Measurements from ENCODE around the gene CCDC88A. TPM values are rescaled to one million over a fixed set of nuclear protein-coding genes. Genes with fewer than 3 reads are reported as not detected.

CCDC88A gene
- total RNA-seq, 1 donor from 2014 or later, result 66.7 TPM

- Histone ChIP-seq H2AFZ (ENCODE audit: low read depth, low read length) (no peak overlapping the region), H3K9ac (ENCODE audit: low read length) (no peak overlapping the region), H3K27me3 (ENCODE audit: insufficient read depth, low read length) (no peaks in the 10 kb centered on the region), H3K36me3 (ENCODE audit: insufficient read depth, low read length) (no peaks in the 10 kb centered on the region), H3K4me1 (ENCODE audit: insufficient read depth, low read length) (no peaks in the 10 kb centered on the region), H3K4me2 (ENCODE audit: low read length) (no peak overlapping the region), H4K20me1 (ENCODE audit: insufficient read depth, low read length) (no peaks in the 10 kb centered on the region), H3K4me3 (ENCODE audit: insufficient read depth, low read depth, low read length) (no peak overlapping the region), H3K27ac (ENCODE audit: low read depth, low read length) (no peak overlapping the region), H3K9me3 (ENCODE audit: insufficient read depth, low read depth, low read length) (no peaks in the 10 kb centered on the region), H3K79me2 (ENCODE audit: insufficient read depth, low read length) (no peaks in the 10 kb centered on the region)
- no peak for FAIRE-seq
- Mint-ChIP-seq H3K4me1 (ENCODE audit: low read depth, unreplicated experiment) (no peaks in the 10 kb centered on the region), H3K9me3 (ENCODE audit: unreplicated experiment) (no peaks in the 10 kb centered on the region), H3K27me3 (ENCODE audit: low read depth, unreplicated experiment) (no peaks in the 10 kb centered on the region), H3K4me3 (ENCODE audit: unreplicated experiment) (no peak overlapping the region), H3K36me3 (ENCODE audit: low read depth, unreplicated experiment) (no peaks in the 10 kb centered on the region), H3K27ac (ENCODE audit: unreplicated experiment) (no peak overlapping the region)
- TF ChIP-seq, protein P1, sequence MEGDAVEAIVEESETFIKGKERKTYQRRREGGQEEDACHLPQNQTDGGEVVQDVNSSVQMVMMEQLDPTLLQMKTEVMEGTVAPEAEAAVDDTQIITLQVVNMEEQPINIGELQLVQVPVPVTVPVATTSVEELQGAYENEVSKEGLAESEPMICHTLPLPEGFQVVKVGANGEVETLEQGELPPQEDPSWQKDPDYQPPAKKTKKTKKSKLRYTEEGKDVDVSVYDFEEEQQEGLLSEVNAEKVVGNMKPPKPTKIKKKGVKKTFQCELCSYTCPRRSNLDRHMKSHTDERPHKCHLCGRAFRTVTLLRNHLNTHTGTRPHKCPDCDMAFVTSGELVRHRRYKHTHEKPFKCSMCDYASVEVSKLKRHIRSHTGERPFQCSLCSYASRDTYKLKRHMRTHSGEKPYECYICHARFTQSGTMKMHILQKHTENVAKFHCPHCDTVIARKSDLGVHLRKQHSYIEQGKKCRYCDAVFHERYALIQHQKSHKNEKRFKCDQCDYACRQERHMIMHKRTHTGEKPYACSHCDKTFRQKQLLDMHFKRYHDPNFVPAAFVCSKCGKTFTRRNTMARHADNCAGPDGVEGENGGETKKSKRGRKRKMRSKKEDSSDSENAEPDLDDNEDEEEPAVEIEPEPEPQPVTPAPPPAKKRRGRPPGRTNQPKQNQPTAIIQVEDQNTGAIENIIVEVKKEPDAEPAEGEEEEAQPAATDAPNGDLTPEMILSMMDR (IDR thresholded peaks at IDR 0.05; ENCODE audit: insufficient read depth, low read depth, low read length), result no peak
- no peak for TF ChIP-seq EZH2 (IDR thresholded peaks at IDR 0.05; ENCODE audit: insufficient read depth, low read length)
- DNase-seq (ENCODE audit: low read depth), result no peak
These were observed 18.9 kb upstream of the CCDC88A start for GRCh38 chr2:55438391-55439100.

- H3K4me1 ChIP-seq (ENCODE audit: insufficient read depth, low read length), result no peaks in the 10 kb centered on the region
- Mint-ChIP-seq H3K36me3 (ENCODE audit: low read depth, unreplicated experiment) (no peaks in the 10 kb centered on the region), H3K4me1 (ENCODE audit: low read depth, unreplicated experiment) (no peaks in the 10 kb centered on the region), H3K27ac (ENCODE audit: unreplicated experiment) (no peak overlapping the region), H3K27me3 (ENCODE audit: low read depth, unreplicated experiment) (no peaks in the 10 kb centered on the region), H3K4me3 (ENCODE audit: unreplicated experiment) (no peak overlapping the region), H3K9me3 (ENCODE audit: unreplicated experiment) (no peaks in the 10 kb centered on the region)
- H3K4me3 ChIP-seq (ENCODE audit: insufficient read depth, low read depth, low read length), result no peak overlapping the region
- FAIRE-seq (no peak), DNase-seq (ENCODE audit: low read depth) (no peak)
- H3K9me3 ChIP-seq (ENCODE audit: insufficient read depth, low read depth, low read length), result no peaks in the 10 kb centered on the region
- no peaks in the 10 kb centered on the region for H3K27me3 ChIP-seq (ENCODE audit: insufficient read depth, low read length)
- no peak overlapping the region for H3K27ac ChIP-seq (ENCODE audit: low read depth, low read length)
- no peak overlapping the region for H3K9ac ChIP-seq (ENCODE audit: low read length)
- no peak overlapping the region for H3K4me2 ChIP-seq (ENCODE audit: low read length)
- no peaks in the 10 kb centered on the region for H3K79me2 ChIP-seq (ENCODE audit: insufficient read depth, low read length)
- no peaks in the 10 kb centered on the region for H3K36me3 ChIP-seq (ENCODE audit: insufficient read depth, low read length)
- TF ChIP-seq EZH2 (IDR thresholded peaks at IDR 0.05; ENCODE audit: insufficient read depth, low read length), result no peak
- H2AFZ ChIP-seq (ENCODE audit: low read depth, low read length), result no peak overlapping the region
- no peaks in the 10 kb centered on the region for H4K20me1 ChIP-seq (ENCODE audit: insufficient read depth, low read length)
These were observed 18.1 kb upstream of the CCDC88A start for GRCh38 chr2:55437515-55438390.

DNA sequence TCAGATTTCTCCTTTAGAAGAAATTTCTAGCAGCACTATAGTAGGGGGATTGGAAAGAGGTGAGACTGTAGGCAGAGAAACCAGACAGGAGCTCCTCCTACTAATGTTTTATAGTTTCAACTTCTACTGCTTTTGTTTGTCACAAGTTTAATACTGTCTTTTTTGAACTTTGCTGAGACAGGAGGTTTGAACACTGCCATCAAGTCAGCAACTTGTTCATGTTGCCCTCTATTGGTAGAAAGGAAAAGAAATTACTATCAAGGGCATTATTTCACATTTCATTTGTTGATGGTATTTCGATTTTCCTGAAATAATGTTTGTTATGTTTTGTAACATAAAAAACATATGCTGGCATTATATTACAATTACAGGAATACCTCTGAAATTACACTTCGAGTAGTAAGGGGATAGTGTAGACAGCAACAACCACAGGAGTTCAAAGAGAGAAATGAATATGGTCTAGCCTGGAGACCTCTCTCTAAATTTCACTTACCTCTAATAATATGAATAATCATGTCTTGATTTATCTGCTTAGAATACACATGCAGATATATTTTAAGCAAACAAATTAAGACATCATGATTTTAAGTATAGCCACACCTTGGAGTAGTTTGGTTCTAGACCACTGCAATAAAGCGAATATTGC, 12.4 kb upstream of the CCDC88A start:
- no peak overlapping the region for H3K27ac Mint-ChIP-seq (ENCODE audit: unreplicated experiment)
- Histone ChIP-seq H3K4me2 (ENCODE audit: low read length) (no peak overlapping the region), H3K36me3 (ENCODE audit: insufficient read depth, low read length) (no peaks in the 10 kb centered on the region), H3K9ac (ENCODE audit: low read length) (no peak overlapping the region), H4K20me1 (ENCODE audit: insufficient read depth, low read length) (no peaks in the 10 kb centered on the region), H3K27ac (ENCODE audit: low read depth, low read length) (no peak overlapping the region), H3K27me3 (ENCODE audit: insufficient read depth, low read length) (no peaks in the 10 kb centered on the region), H2AFZ (ENCODE audit: low read depth, low read length) (no peak overlapping the region), H3K9me3 (ENCODE audit: insufficient read depth, low read depth, low read length) (no peaks in the 10 kb centered on the region), H3K4me3 (ENCODE audit: insufficient read depth, low read depth, low read length) (no peak overlapping the region), H3K79me2 (ENCODE audit: insufficient read depth, low read length) (no peaks in the 10 kb centered on the region), H3K4me1 (ENCODE audit: insufficient read depth, low read length) (no peaks in the 10 kb centered on the region)
- FAIRE-seq, result peak; percentile 55
- H3K27me3 Mint-ChIP-seq (ENCODE audit: low read depth, unreplicated experiment), result no peaks in the 10 kb centered on the region
- H3K4me3 Mint-ChIP-seq (ENCODE audit: unreplicated experiment), result no peak overlapping the region
- TF ChIP-seq, protein P1 (IDR thresholded peaks at IDR 0.05; ENCODE audit: insufficient read depth, low read depth, low read length), result peak; percentile 60
- no peak for TF ChIP-seq EZH2 (IDR thresholded peaks at IDR 0.05; ENCODE audit: insufficient read depth, low read length)
- H3K36me3 Mint-ChIP-seq (ENCODE audit: low read depth, unreplicated experiment), result no peaks in the 10 kb centered on the region
- no peaks in the 10 kb centered on the region for H3K4me1 Mint-ChIP-seq (ENCODE audit: low read depth, unreplicated experiment)
- no peaks in the 10 kb centered on the region for H3K9me3 Mint-ChIP-seq (ENCODE audit: unreplicated experiment)
- peak; percentile 15 for DNase-seq (ENCODE audit: low read depth)

All from astrocyte (in vitro differentiated cells and primary cell).